GM11168 (cell line): ENCODE results near the gene PTGDR2.
"Not testable (repeated sequence)": the region's sequence is repeated elsewhere in the genome, so short reads cannot be mapped to it uniquely, and the experiment has no call there.

ENCODE experiments used
- in situ Hi-C: fragments of 300-500 bp; cut with MboI; formaldehyde crosslinking; loops from one replicate; pipeline ENCODE4 v1.12.0; 2022; ENCODE audit warnings: low sequenced_read_pairs; ENCODE audit not compliant: unreplicated experiment

PTGDR2 gene

DNA sequence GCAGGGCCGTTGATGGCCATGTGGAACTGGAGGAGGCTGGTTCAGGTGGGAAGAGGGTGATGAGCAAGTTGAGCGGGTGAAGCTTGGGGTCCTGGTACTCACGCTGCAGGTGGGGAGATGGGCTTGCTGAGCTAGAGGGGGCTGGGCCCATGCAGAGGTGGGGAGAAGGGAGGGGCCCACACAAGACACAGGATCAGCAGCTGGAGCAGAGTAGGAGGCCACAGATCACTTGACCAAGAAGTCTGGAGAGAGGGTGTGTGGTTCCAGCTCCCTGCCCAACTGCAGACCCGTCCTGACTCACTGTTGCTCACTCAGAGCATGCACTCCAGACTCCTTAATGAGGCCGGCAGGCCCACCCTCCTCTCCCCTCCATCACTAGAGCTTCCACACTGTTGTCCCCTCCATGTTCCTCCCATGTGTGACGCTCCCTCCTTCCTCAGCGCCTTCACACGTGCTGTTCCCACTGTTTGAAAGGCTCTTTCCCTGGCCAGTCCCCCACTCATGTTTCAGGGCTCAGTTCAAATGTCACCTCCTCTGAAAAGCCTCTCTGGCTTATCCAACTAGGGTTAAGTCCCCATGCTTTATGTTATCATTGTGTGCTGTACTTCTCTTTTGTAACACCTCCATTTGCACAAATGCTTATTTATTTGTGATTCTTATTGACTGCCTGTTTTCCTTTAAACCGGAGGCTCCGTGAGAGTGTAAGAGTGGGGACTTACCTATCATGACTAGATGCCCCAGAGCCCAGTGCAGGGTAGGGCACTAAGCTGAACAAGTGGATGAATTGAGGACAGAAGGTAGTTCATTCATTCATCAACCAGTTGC lies 11.5 kb downstream of the PTGDR2 start:
- in situ Hi-C loops, result no loop called here

DNA sequence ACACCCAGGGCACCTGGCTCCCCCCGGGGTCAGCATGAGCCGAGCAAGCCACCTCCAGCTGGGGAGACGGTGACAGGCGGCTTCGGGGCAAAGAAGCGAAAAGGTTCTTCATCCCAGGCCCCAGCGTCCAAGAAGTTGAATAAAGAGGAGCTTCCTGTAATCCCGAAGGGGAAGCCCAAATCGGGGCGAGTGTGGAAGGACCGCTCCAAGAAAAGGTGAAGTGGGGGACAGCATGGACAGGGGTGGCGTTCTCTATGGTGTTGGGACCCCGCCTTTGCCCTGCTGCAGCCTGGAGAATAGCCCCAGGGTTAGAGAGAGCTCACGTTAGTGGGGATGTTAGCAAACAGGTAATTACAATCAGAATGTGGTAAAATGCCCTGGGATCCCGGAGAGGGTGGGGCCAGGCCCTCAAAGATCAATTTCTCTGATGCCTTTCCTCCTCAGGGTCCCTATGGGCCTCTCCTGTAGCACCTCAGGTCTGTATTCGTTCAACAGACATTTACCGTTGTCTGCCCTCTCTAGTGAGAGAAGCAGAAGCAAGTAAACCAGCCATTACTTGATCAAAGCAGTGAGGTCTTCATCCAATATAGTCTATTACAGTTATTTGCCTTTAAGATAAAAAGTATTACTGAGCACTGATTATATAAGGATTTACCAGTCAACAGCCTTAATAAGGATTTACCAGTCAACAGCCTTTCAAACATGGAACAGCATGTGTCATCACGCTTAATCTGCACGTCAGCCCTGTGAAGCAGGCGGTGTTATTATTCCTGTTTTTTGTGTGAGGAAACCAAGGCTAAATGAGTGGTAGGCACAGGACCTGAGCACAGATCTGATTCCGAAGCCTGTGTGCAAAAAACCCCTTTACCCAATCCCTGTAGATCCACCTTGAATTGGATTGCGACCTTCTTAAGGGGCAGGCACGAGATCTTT lies 12.8 kb downstream of the PTGDR2 start:
- in situ Hi-C loops, result no loop called here

DNA sequence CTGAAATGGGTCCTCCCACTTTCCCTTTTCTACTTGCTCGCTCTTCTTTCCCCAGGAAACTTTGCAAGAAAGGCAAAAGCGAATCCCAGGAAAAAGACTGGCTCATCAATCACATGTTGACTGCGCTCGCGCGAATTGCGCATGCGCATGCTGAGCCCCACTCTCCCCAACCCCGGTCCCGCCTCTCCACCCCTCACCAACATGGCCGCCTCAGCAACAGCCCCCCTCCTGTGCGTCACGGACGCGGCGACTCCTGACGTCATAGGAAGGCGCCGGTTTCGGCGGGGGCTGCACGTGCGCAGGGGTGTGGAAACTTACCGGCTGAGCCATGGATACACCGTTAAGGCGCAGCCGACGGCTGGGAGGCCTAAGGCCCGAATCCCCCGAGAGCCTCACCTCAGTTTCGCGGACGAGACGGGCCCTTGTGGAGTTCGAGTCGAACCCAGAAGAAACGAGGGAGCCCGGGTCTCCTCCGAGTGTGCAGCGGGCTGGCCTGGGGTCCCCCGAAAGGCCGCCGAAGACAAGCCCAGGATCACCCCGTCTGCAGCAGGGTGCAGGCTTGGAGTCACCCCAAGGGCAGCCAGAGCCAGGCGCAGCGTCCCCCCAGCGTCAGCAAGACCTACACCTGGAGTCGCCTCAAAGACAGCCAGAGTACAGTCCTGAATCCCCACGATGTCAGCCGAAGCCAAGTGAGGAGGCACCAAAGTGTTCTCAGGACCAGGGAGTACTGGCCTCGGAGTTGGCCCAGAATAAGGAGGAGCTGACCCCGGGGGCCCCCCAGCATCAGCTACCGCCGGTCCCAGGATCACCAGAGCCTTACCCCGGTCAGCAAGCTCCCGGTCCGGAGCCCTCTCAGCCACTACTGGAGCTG lies 13.7 kb downstream of the PTGDR2 start, which contains the start of gene CCDC86:
Gene CCDC86 (plus strand): TSS at position 317 of the 871 bp plus-strand sequence. CDS start 12 bp downstream, at position 329.
- in situ Hi-C loops, result no loop called here

DNA sequence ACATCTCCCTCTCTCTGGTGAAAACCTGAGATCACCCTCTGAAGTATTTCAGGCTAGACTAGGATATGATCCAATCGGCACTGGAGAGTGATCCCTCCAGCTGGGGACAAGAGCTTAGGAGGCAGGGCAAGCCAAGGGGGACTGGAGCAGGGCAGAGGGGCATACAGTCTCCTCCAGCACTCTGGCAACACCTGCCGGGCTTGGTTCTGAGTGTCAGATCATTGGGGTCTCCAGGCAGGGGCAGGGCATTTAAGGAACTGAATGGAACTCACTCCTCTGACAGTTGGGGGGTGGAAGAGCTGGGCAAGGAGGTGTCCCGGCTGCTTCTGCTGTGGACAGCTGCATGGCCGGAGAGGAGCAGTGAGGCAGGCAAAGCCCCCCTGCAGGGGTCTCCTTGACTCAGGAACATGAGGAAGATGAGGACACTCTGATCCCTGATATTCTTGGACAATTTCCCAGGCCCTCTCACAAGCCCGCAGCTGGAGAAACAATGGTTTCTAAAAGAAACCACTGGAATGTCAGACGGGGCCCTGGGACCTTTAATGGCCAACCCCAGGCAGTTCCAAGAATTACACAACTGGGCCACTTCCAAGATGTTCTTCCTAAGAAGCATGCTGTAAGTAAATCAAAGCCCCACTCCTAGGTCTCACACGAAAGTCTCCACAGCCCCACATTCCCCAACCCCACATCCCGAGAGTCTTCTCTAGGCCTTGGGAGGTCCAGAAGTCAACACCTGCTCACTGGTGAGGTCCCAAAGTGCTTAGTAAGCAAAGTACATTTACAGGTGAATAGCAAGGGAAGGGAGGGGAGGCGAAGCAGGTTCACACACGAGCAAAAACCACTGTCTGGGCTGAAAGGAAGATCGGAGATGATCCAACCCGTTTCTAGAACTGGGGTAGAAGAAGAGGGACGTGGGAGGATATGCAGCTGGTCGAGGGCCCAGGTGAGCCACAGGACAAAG lies 15.0 kb downstream of the PTGDR2 start:
- in situ Hi-C loops, result no loop called here

DNA sequence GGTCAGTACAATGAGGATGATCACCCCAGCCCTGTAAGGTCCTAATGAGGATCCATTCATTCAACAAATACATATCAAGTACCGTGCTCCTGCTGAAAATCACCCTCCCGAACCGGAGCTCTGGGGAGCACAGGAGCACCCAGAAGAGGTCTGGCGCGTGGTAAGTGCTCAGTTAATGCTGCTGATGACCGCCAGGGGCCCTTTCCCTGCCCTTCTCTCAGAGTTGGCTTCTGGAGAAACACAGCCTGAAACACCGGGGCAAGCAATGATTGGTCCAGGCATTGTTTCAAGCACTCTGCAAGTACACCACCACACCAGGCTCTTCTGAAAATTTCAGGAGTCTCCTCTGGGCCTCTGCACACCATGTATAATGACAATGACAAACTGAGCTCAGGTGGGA lies 17.6 kb downstream of the PTGDR2 start:
- in situ Hi-C loops, result no loop called here

DNA sequence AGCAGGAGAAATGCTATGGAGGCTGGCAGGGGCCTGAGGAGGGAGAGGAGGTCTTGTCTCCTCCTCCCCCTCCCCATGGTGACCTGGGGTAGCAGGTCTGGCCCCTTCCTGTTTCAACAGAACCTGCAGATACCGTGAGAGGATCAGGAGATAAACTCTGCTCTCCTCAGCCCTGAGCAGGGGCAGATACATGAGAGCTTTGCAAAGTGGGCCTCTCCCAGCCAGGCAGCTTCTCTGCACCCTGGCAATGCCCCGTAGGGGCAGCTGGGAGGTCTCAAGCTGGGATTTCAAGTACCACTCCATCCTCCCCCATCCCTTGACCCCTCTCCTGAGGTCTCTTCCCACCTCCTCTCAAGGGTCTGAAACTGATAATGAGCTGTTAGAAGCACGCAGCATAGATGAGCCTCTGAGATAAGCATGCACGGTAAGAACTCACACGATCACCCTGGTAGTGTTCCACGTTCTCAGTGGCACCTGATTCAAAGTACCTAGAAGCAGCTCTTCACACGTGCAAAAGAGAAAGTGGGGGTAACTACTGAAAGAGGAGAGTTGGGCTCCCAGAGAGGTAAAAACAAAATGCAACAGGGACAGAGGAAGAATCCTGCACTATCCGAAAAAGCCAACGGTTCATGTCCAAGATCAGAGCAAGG lies 18.8 kb downstream of the PTGDR2 start:
- in situ Hi-C loops, result no loop called here

DNA sequence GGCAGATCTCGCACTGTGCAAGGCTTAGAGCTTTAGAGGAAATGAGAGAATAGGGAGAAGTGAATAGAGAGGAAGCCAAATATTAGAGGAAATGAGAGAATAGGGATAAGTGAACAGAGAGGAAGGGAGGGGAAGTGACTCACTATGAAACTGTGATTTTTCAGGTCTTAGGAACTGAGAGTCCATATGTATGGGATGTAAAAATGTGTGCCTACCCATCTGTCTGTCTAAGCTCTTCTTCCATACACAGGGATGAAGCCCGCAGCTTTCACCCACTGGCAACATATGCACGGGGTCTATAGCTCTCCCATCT lies 20.3 kb downstream of the PTGDR2 start:
- in situ Hi-C loops, result no loop called here

DNA sequence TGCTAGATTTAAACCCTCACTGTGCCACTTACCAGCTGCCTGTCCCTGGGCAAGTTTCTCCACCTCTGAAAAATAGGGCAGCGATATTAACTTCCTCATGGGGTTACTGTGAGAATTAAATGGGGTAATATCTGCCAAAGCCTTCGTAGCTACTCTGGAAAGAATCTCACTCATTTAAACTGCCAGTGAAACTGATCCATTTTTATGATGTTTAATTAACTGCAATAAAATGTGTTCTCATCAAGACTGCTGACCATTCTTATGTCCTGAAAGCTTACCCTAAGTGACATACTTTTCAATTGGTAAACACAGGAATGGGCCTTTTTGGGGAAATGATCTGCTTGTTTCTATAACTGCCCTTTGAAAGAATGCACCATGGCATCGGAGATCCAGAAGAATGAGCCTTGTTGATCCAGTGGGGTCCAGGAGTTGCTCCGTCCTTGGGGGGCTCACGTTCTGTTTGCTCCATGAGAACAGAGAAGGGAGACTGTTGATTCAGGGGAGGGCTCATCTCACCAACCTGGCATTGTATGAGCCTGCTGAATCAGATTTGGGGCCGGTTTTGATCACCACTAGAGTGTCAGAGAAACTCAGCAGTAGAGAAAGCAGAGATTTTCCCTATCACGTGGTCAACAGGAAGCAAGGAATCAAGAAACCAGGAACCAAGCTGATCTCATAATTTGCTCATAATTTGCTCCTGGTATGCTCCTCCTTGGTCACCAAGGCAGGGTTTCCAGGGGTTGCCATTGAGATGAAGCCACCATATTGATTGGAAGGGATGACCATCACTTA lies 20.8 kb downstream of the PTGDR2 start:
- in situ Hi-C loops, result no loop called here

DNA sequence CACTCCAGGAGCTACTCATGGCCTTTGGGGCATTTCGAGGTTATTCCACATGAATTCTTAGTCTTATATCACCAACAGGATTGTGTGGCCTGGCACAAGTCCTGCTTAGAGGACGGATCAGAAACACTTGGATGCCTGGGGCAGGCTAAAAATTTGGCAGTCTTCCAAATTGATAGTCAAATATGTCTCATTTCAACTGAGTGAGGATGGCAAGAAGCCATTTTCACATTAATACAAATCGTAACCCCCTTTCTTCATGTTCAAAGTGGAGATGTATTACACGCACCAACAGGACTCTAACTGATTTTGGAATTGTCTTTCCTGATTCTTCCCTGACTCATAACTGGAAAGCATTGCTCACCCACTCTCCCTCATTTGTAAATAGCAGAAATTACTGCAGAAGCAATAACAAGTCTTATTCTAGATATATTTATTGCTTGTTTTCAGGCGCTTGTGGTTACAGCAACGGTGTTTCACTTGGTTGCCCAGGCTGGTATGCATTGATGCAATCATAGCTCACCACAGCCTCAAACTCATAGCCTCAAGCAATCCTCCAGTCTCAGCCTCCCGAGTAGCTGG lies 24.2 kb downstream of the PTGDR2 start:
- in situ Hi-C loops, result no loop called here

DNA sequence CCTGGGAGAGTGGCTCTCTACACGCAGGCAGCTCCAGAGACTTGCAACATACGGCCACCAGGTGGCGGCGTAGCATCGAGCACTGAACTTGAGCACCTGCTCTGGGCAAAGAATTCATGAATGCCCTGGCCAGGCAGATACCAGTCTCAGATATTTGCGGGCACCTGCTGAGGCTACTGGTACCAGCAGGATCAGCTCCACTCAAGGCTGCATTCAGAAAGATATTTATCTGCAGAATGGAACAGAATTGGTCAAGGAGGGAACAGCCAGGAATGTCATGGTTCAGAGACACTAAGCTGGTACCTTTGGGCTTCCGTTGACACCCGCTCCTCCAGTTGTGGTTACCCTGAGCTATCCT lies 24.6 kb downstream of the PTGDR2 start:
- in situ Hi-C loops, result no loop called here

DNA sequence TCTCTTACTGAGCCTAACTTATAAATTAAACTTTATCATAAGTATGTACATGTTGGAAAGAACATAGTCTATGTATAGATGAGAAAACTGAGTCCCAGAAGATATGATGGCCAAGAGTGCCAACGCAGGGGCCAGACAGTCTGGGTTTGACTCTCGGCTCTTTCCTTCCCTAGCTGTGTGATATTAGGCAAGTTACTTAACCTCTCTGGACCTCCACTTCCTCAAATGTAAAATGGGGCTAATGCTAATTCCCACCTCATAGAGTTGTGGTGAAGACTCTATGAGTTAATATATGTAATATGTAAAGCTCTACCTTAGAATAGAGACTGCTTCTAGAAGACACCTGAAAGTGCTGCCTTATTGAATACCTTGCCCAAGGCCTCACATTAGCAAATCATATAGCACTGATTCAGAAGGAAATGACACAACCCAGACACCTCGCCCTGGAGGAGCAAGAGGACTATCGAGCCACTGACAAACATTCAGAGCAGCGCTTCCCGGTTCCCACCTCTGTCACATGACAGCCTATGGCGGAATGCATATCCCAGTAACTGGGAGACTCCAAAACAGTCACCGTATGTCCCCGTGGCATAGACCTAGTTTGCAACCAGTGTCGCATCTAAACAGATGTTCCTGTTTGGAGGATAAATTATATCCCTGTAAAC lies 25.1 kb downstream of the PTGDR2 start:
- in situ Hi-C loops, result no loop called here

DNA sequence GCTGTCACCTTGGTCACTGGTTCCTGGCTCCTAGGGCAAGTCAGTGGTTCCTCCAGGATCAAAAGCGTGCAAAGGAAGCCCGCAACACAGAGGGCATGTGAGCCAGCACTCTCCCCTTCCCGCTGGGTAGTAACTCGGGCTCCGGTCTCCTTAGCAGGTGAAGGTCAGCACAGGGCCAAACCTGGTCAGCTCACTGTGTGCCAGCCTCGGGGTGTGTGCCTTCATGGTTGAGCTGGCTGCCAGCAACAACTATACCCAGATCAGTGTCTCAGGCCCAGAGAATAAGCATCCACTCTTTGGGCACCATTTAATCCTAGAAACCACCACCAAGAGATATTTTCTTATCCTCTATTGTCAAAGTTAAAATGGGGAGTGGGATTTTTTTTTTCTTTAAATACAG lies 30.0 kb downstream of the PTGDR2 start:
- in situ Hi-C loops, result no loop called here

DNA sequence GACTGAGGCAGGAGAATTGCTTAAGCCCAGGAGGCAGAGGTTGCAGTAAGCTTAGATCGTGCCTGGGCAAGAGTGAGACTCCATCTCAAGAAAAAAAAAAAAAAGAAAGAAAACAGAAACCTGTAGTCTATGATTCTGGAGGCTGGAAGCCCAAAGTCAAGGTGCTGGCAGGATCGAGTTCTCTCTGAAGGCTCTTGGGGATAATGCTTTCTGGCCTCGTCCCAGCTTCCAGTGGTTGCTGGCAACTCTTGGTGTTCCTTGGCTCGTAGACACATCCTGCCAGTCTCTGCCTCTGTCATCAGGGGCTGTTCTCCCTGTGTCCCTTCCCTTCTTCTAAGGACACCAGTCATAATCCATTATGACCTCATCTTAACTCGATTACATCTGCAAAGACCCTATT lies 30.6 kb downstream of the PTGDR2 start:
- in situ Hi-C loops, result no loop called here

DNA sequence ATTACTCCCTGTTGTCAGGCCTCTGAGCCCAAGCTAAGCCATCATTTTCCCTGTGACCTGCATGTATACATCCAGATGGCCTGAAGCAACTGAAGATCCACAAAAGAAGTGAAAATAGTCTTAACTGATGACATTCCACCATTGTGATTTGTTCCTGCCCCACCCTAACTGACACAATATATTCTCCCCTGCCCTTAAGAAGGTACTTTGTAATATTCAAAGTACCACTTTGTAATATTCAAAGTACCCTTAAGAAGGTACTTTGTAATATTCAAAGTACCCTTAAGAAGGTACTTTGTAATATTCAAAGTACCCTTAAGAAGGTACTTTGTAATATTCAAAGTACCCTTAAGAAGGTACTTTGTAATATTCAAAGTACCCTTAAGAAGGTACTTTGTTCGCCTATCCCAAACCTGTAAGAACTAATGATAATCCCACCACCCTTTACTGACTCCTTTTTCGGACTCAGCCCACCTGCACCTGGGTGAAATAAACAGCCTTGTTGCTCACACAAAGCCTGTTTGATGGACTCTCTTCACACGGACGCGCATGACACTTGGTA lies 31.9 kb downstream of the PTGDR2 start:
- in situ Hi-C loops, result not testable (repeated sequence)

DNA sequence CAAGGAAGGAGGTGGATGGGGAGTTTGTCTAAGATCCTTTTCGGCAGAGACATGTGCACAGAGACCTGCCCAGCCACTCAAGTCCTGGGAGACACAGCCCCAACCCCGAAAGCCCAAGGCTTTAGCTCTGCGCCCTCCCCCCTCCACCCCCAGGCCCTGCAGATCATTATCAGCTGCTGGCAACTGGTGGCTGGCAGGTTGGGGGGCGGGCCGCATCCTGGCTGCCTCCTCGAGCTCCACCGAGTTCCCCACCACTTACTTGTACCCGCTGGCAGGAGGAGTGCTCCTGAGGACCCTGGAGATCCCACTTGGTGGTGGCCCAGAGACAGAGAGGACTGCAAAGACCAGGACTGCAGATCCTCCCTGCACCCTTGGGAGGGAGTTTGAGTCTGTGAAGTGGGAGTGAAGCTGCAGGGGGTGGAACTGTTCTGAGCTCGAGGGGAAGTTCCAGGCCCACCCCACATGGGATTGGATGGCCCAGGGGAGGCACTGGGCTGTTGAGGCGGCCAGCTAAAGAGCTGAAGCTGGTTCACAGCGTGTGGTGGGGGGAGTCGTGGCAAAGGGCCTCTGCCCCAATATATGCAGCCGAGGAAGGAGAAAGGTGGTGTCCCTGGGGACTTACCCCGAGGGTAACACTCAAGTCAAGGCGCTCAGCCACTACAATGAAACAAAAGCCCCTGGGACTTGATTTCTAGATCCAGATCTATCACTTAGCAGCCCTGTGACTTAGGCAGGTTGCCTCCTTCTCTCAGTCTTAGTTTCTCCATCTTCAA lies 33.7 kb downstream of the PTGDR2 start:
- in situ Hi-C loops, result no loop called here

DNA sequence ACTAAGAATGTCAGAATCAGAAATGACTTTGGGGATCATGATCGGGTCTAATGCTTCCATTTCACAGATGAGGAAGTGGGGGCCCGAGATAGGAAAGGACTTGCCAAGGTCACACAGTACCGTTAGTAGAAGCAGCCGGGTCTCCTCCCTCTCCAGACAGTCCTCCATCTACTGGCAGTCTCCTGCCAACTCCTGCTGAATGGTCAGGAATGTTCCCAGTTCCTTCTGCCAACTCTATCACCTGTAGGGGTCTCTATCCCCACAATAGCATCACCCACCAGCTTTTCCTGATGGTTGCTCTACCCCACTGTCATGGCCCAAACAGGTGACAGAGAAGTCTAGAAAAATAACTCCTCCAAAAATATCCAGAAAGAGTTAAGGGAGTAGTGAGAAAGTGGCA lies 37.7 kb downstream of the PTGDR2 start:
- in situ Hi-C loops, result no loop called here
